GM19468 (cell line): Measurements from ENCODE around the gene RGS6.

Experiments
- ATAC-seq: cut with Tn5 transposase; IDR thresholded peaks from one replicate; pipeline ENCODE4 v1.9.1; 2021; ENCODE audit warnings: mild to moderate bottlenecking, moderate library complexity, moderate number of reproducible peaks; ENCODE audit not compliant: unreplicated experiment; ENCODE audit errors: extremely low read depth

The RGS6 gene

GRCh38 chr14:72129291-72129690 lies 197.1 kb downstream of the RGS6 start:
- ATAC-seq: no peak

GRCh38 chr14:72141084-72141483 lies 208.9 kb downstream of the RGS6 start:
- ATAC-seq: no peak

GRCh38 chr14:72142328-72142727 lies 210.1 kb downstream of the RGS6 start:
- no peak for ATAC-seq

- no peak for ATAC-seq
These were observed 214.0 kb downstream of the RGS6 start for GRCh38 chr14:72146241-72146640.

GRCh38 chr14:72154645-72155378 lies 222.6 kb downstream of the RGS6 start:
- no peak for ATAC-seq

- no peak for ATAC-seq
These were observed 223.3 kb downstream of the RGS6 start for GRCh38 chr14:72155379-72155993.

GRCh38 chr14:72164420-72165228 lies 232.4 kb downstream of the RGS6 start:
- ATAC-seq: no peak

- no peak for ATAC-seq
These were observed 233.0 kb downstream of the RGS6 start for GRCh38 chr14:72165229-72165698.

GRCh38 chr14:72169521-72169920 lies 237.3 kb downstream of the RGS6 start:
- ATAC-seq: no peak

GRCh38 chr14:72172049-72172448 lies 239.8 kb downstream of the RGS6 start:
- ATAC-seq: no peak

- no peak for ATAC-seq
These were observed 240.4 kb downstream of the RGS6 start for GRCh38 chr14:72172597-72172996.

GRCh38 chr14:72173038-72173720 lies 240.9 kb downstream of the RGS6 start:
- no peak for ATAC-seq

- ATAC-seq: no peak
These were observed 245.0 kb downstream of the RGS6 start for GRCh38 chr14:72177251-72177650.

GRCh38 chr14:72178517-72178916 lies 246.3 kb downstream of the RGS6 start:
- no peak for ATAC-seq

GRCh38 chr14:72182708-72183432 lies 250.6 kb downstream of the RGS6 start:
- ATAC-seq: no peak

- ATAC-seq: no peak
These were observed 251.4 kb downstream of the RGS6 start for GRCh38 chr14:72183631-72184030.

GRCh38 chr14:72186523-72186922 lies 254.3 kb downstream of the RGS6 start:
- no peak for ATAC-seq

GRCh38 chr14:72196237-72197015 lies 264.2 kb downstream of the RGS6 start:
- no peak for ATAC-seq

GRCh38 chr14:72201645-72202044 lies 269.4 kb downstream of the RGS6 start:
- no peak for ATAC-seq
